ENCODE results near the gene PMM1.
"Not testable (repeated sequence)": the region's sequence is repeated elsewhere in the genome, so short reads cannot be mapped to it uniquely, and the experiment has no call there.

The PMM1 gene

GRCh38 chr22:41564563-41564962 is 25.1 kb downstream of the PMM1 start:
- no peak for DNase-seq (ENCODE audit: low read depth in 3 of 3, low spot score in 1 of 3)

GRCh38 chr22:41563051-41563711 is 26.5 kb downstream of the PMM1 start:
- no peak for DNase-seq (ENCODE audit: low read depth in 3 of 3, low spot score in 1 of 3)

DNA sequence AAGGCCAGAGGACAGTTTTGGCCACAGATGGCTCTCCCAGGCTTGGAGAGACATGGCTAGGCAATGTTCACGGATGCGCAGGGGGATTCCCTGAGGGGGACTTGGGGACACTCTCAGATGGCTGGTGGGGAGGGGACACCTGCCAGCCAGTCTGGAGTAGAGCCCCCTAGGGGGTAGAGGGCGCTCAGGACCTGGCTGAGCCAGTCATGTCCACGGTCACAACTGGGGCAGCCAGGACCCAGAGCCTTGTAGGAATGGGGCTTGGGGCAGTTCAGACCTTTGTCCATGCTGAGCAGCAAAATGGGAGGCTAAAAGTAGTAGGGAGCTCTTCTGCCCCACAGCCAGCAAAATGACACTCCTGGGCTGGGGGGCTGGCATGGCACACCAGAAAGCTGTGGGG is 27.2 kb downstream of the PMM1 start:
- no peak for DNase-seq (ENCODE audit: low read depth in 3 of 3, low spot score in 1 of 3)

GRCh38 chr22:41561788-41562187 is 27.9 kb downstream of the PMM1 start:
- DNase-seq (ENCODE audit: low read depth in 3 of 3, low spot score in 1 of 3): no peak

GRCh38 chr22:41561335-41561734 is 28.3 kb downstream of the PMM1 start:
- DNase-seq (ENCODE audit: low read depth in 3 of 3, low spot score in 1 of 3): no peak

DNA sequence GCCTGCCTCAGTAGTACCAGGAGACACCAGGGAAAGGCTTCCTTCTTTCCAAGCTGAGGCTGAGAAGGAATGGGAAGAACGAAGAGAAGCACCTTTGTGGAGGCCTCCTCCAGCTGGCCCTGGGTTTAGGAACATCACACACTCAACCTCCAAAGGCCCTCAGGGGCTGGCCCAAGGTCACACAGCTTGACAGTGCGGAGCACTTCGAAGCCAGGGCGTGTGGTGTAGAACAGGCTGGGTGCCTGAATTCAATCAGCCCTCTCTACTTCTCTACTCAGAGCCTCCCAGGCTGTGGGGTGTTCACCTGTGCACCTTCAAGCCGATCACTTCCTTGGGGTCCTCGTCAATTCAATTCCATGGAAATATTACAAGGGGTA is 29.6 kb downstream of the PMM1 start:
- DNase-seq (ENCODE audit: low read depth in 3 of 3, low spot score in 1 of 3): no peak

DNA sequence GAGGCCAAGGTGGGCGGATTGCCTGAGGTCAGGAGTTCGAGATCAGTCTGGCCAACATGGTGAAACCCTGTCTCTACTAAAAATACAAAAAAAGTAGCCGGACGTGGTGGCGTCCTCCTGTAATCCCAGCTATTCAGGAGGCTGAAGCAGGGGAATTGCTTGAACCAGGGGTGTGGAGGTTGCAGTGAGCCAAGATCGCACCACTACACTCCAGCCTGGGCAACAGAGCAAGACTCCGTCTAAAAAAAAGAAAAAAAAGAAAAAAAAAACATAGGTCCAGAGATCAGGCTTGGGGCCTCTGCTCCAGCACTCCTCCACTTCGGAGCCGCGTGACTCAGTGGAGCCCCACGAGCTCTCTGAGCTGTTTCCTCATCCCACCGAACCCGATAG is 31.4 kb downstream of the PMM1 start:
- DNase-seq (ENCODE audit: low read depth in 3 of 3, low spot score in 1 of 3): not testable (repeated sequence)

- no peak for DNase-seq (ENCODE audit: low read depth in 3 of 3, low spot score in 1 of 3)
Observed at GRCh38 chr22:41557401-41558240, 32.0 kb downstream of the PMM1 start.

GRCh38 chr22:41556561-41556960 is 33.1 kb downstream of the PMM1 start:
- DNase-seq (ENCODE audit: low read depth in 3 of 3, low spot score in 1 of 3): no peak

DNA sequence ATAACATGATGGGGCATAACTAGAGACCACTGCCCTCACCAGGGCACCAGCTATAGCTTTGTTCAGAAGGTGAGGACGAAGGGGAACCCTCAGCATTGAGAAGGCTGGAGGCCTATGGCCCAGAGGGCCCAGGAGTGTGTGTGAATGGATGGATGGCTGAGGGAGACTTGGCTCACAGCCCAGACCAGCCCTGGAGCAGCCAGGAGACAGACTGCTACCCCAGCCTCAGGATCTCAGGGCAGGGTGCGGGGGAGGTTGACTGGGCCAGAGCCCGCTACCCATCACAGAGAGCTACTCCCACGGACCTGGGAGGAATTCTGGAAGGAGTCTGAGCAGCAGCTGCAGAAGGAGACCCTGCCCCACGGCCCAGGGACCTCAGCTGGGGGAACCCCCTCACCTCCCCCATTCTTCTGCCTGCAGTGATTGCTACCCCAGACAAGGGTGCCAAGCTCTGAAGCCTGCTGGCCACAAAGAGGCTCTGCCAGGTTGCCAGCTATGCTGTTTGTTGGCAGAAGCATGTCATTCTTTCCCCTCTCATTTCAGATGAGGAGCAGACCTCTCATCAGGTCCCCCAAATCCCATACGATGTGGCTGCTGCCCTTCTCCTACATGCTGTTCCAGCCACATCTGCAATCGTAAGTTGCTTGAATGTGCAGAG is 34.2 kb downstream of the PMM1 start:
- DNase-seq (ENCODE audit: low read depth in 3 of 3, low spot score in 1 of 3): no peak

DNA sequence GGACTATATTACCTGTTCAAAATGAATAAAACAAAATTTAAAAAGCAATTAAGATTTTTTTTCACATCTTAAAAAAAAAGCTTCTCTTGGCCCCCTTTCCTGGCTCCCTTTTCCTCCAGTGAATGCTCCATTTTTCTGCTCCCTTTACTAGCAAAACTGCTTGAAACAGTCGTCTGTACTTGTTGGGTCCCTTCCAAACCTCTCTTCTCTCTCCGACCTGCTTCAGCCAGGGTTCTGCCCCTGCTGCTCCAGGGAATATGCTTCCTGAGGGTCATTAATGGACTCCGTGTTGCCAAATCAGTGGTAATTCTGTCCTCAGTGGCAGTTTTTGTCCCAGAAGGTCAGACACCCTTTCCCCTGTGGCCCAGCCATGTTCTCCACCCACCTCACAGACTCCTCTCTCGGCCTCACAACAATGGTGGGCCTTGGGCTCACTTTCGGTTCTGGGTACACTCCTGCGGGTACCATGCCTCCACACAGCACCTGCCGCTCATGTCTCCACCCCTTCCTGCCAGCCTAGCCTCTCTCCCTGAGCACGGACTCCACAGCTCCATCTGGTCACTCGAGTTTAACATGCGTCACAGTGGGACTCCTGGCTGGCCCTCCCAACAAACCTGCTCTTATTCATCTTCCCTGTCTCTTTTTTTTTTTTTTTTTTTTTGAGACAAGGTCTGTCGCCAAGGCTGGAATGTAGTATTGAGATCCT is 37.6 kb downstream of the PMM1 start:
- no peak for DNase-seq (ENCODE audit: low read depth in 3 of 3, low spot score in 1 of 3)

DNA sequence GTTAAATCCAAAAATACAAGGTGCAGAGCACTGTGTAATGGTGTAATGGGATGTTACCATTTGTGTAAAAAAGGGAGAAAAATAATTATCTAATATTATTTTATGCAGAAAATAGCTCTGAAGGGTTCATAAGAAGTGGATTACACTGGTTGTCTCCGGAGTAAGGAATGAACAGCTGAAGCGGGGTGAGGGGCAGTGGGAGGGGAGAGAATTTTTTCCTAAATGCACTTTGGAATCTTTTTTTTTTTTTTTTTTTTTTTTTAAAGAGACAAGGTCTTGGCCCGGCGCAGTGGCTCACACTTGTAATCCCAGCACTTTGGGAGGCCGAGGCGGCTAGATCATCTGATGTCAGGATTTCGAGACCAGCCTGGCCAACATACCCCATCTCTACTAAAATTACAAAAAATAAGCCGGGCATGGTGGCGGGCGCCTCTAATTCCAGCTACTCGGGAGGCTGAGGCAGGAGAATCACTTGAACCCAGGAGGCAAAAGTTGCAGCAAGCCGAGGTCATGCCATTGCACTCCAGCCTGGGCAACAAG is 38.6 kb downstream of the PMM1 start:
- DNase-seq (ENCODE audit: low read depth in 3 of 3, low spot score in 1 of 3): no peak

DNA sequence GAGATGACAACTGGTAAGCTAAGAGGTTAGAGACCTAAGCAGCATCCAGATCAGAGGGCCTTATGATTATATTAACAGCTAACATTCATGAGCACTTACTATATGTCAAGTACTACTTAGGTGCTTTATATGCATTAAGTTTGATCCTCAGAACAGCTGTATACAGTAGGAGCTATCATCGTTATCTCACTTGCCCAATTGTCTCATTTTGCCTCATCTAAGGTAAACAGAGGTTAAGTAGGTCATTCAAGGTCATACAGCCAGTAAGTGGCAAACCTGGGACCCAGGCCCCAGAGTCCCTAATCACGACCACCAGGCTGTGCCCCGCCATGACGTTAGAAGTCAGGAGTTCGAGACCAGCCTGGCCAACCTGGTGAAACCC is 40.8 kb downstream of the PMM1 start:
- DNase-seq (ENCODE audit: low read depth in 3 of 3, low spot score in 1 of 3): no peak

- DNase-seq (ENCODE audit: low read depth in 3 of 3, low spot score in 1 of 3): no peak
Observed at GRCh38 chr22:41544671-41545476, 44.8 kb downstream of the PMM1 start.

DNA sequence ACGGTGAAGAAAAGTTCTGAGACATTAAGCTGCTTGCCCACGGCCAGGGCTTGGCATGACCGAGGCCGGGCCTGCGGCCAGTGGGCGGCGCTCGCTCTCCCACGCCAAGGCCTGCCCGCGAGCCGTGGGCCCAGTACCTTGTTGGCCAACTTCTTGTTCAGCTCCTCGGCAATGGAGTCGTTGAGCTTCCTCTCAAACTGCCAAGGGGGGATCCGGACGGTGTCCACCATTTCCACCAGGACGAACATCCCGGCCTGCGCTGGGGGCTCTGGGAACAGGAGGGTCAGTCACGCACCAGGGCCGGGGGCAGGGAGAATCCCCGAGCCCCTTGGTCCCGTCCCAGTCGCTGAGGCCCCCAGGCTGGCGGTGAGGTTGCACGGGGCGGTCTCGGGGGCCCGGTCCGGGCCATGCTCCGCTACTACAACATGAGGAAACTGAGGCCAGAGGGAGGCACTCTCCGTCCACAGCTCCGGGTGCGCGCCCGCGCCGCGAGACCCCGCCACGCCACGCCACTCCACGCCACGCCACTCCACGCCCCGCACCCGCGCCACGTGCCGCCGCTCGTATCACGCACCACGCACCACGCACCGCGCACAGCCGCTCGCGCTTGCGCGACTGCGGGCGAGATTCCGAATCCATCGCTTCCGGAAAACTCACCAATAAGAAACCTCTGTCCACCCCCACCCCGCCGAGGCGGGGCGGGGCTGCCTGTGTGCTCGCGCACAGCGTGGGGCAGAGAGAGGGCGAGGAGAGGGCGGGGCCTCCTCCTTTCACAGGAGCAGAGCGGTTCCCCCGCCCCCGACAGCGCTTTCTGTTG is 45.6 kb downstream of the PMM1 start, which contains the start of gene POLR3H:
Gene POLR3H (minus strand): TSS at position 617 of the 817 bp plus-strand sequence. CDS start 369 bp downstream, at position 248.
- peak; percentile 86 to 95 (median 92) for DNase-seq (ENCODE audit: low read depth in 3 of 3, low spot score in 1 of 3)

GRCh38 chr22:41542224-41542623 is 47.4 kb downstream of the PMM1 start:
- DNase-seq (ENCODE audit: low read depth in 3 of 3, low spot score in 1 of 3): no peak

DNA sequence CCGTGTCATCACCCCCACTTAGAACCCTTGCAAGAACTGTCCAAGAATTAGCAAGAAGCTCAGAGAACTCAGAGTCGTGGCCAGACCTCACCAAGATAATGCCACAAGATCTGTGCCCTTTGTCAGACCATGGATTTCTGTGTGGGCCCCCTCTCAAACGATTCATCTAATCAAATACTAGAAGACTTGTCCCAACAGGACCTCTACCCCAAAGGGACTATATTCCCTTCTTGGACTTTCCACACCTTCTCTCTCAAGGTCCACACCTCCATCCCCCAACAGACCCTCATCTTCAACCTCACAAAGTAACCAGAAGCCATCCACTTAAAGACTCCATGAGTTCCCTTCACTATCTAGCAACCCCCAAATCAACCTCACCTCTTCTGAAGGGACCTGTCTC is 48.2 kb downstream of the PMM1 start:
- DNase-seq (ENCODE audit: low read depth in 3 of 3, low spot score in 1 of 3): no peak

DNA sequence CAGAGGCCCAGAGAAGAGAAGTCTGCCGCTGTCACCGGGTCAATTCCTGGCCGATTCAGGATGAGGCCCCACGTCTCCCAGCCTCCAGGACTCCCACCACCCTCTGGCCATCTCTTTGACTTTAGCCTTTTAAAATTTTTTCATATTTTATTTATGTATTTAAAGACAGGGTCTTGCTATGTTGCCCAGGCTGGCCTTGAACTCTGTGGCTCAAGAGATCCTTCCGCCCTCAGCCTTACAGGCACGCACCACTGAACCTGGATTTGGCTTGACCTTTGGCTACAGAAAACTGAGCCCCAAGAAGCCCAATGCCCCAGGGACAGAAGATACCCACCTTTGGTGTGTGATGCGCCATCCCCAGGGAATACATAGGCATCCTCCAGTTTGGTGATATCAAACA is 49.3 kb downstream of the PMM1 start:
- DNase-seq (ENCODE audit: low read depth in 3 of 3, low spot score in 1 of 3): no peak

- no peak for DNase-seq (ENCODE audit: low read depth in 3 of 3, low spot score in 1 of 3)
Observed at GRCh38 chr22:41540006-41540315, 49.7 kb downstream of the PMM1 start.
